ENCODE results near the gene H6PD. TPM values are rescaled to one million over a fixed set of nuclear protein-coding genes. Genes with fewer than 3 reads are reported as not detected.
A peak's percentile ranks its signal among the peaks of the same experiment; 100 is the strongest.

H6PD gene
- total RNA-seq, 1 donor from 2014 or later = 31.5 TPM

- no peak for DNase-seq (ENCODE audit: low read depth)
These were observed 27.5 kb upstream of the H6PD start for GRCh38 chr1:9207086-9207485.

- no peak for DNase-seq (ENCODE audit: low read depth)
These were observed 26.9 kb upstream of the H6PD start for GRCh38 chr1:9207715-9208114.

GRCh38 chr1:9211291-9211811 is 23.2 kb upstream of the H6PD start:
- peak; percentile 33 for DNase-seq (ENCODE audit: low read depth)

GRCh38 chr1:9212735-9213134 is 21.8 kb upstream of the H6PD start:
- DNase-seq (ENCODE audit: low read depth) = no peak

GRCh38 chr1:9213956-9214355 is 20.6 kb upstream of the H6PD start:
- peak; percentile 34 for DNase-seq (ENCODE audit: low read depth)

- DNase-seq (ENCODE audit: low read depth) = no peak
These were observed 15.7 kb upstream of the H6PD start for GRCh38 chr1:9218917-9219316.

GRCh38 chr1:9222846-9223625 is 11.5 kb upstream of the H6PD start:
- no peak for DNase-seq (ENCODE audit: low read depth)

- no peak for DNase-seq (ENCODE audit: low read depth)
These were observed 9.7 kb upstream of the H6PD start for GRCh38 chr1:9224664-9225410.

- no peak for DNase-seq (ENCODE audit: low read depth)
These were observed 9.2 kb upstream of the H6PD start for GRCh38 chr1:9225411-9225785.

- DNase-seq (ENCODE audit: low read depth) = no peak
These were observed 6.0 kb upstream of the H6PD start for GRCh38 chr1:9228609-9229008.

- no peak for DNase-seq (ENCODE audit: low read depth)
These were observed 5.0 kb upstream of the H6PD start for GRCh38 chr1:9229549-9229948.

- DNase-seq (ENCODE audit: low read depth) = peak; percentile 24
These were observed 3.6 kb upstream of the H6PD start for GRCh38 chr1:9230869-9231533.

GRCh38 chr1:9231648-9232332 is 2.8 kb upstream of the H6PD start:
- DNase-seq (ENCODE audit: low read depth) = peak; percentile 61

- peak; percentile 51 for DNase-seq (ENCODE audit: low read depth)
These were observed 1.2 kb upstream of the H6PD start for GRCh38 chr1:9233241-9233941.

- no peak for DNase-seq (ENCODE audit: low read depth)
These were observed 692 bp upstream of the H6PD start for GRCh38 chr1:9233942-9234222.

- DNase-seq (ENCODE audit: low read depth) = peak; percentile 44
These were observed 504 bp downstream of the H6PD start for GRCh38 chr1:9235096-9235459.

- DNase-seq (ENCODE audit: low read depth) = no peak
These were observed 986 bp downstream of the H6PD start for GRCh38 chr1:9235560-9235959.

- DNase-seq (ENCODE audit: low read depth) = no peak
These were observed 3.6 kb downstream of the H6PD start for GRCh38 chr1:9238134-9238533.

GRCh38 chr1:9238550-9238949 is 4.0 kb downstream of the H6PD start:
- DNase-seq (ENCODE audit: low read depth) = peak; percentile 30

GRCh38 chr1:9239622-9240401 is 5.2 kb downstream of the H6PD start:
- peak; percentile 88 for DNase-seq (ENCODE audit: low read depth)

Data from renal cortical epithelial cell (primary cell).